K562 (cell line): Measurements from ENCODE around the gene SOS1. TPM values are rescaled to one million over a fixed set of nuclear protein-coding genes. Genes with fewer than 3 reads are reported as not detected.

Experiments
- ATAC-seq: fragments of 200-7000 bp; cut with Tn5 transposase; 3 replicates; pipeline ENCODE4 v1.9.1; 2020; ENCODE audit warnings: moderate library complexity
- BruUV-seq: library from RNA; stranded (reverse); fragments of 400-500 nt; replicated peaks from 2 replicates; lab custom pipeline; 2021; lab: Mats Ljungman, UMichigan
- CTCF ChIA-PET: fragments of 300-600 bp; formaldehyde crosslinking; extraction: SDS; loops from one replicate; lab custom pipeline; 2021; ENCODE audit warnings: low intra/inter-chr PET ratio; lab: Yijun Ruan, JAX
- POLR2A ChIA-PET: fragments of 300-600, 350-650 bp; sonication (Branson Sonifier 250); formaldehyde crosslinking; extraction: SDS; loops from one replicate; lab custom pipeline; 2021; ENCODE audit warnings: antibody characterized with exemption, inconsistent platforms; lab: Yijun Ruan, JAX
- DNase-seq, 4 experiments: peaks; one replicate each; pipeline versions ENCODE4 v3.0.0 to v3.0.0-alpha.2; 2011 to 2018; ENCODE audit warnings: low spot score in 3 of 4, mixed read lengths in 3 of 4; ENCODE audit errors: extremely low read depth in 1 of 4
- FAIRE-seq: peaks from 2 replicates; lab custom pipeline; 2011; peaks lifted over from hg19 to GRCh38; lab: Jason Lieb, UNC
- H2AFZ ChIP-seq: 2 replicates; pipeline ENCODE4 v1.6.0; 2011; ENCODE audit warnings: low read depth, low read length, control low read depth, inconsistent platforms
- H3K27ac ChIP-seq: fragments of 200-600 bp; 3 replicates; pipeline ENCODE4 v1.8.0; 2011; ENCODE audit warnings: low read depth, mild to moderate bottlenecking, control low read depth, inconsistent platforms, low read length, moderate library complexity, mixed read lengths; ENCODE audit errors: extremely low read depth
- H3K27me3 ChIP-seq, 2 experiments: fragments of 300-600 bp in 1 of 2; 2 replicates in 1 of 2; 3 replicates in 1 of 2; pipeline versions ENCODE4 v1.6.0 to v1.8.0; 2011; ENCODE audit warnings: inconsistent platforms in 2 of 2, low read length in 2 of 2, mild to moderate bottlenecking in 1 of 2, mixed read lengths in 1 of 2, moderate library complexity in 1 of 2; ENCODE audit not compliant: control insufficient read depth in 2 of 2, insufficient read depth in 2 of 2
- H3K36me3 ChIP-seq: fragments of 300-600 bp; 3 replicates; pipeline ENCODE4 v1.8.0; 2011; ENCODE audit warnings: mild to moderate bottlenecking, low read length, inconsistent platforms; ENCODE audit not compliant: control insufficient read depth, insufficient read depth
- H3K4me1 ChIP-seq, 2 experiments: fragments of 200-600 bp in 1 of 2; replicated peaks in 1 of 2; 2 replicates in 1 of 2; 3 replicates in 1 of 2; pipeline versions ENCODE4 v1.5.1 to v1.8.0; 2011; ENCODE audit warnings: inconsistent platforms in 2 of 2, low read length in 2 of 2, mild to moderate bottlenecking in 1 of 2, mixed read lengths in 1 of 2, moderate library complexity in 1 of 2; ENCODE audit not compliant: control insufficient read depth in 2 of 2, insufficient read depth in 2 of 2
- H3K4me2 ChIP-seq: 2 replicates; pipeline ENCODE4 v1.6.1; 2011; ENCODE audit warnings: low read length, control low read depth, inconsistent platforms, mixed read lengths; ENCODE audit not compliant: insufficient read depth
- H3K4me3 ChIP-seq: fragments of 200-600 bp; sonication (generic), shearing (Covaris generic); 2 replicates; pipeline ENCODE4 v1.5.1; 2016; ENCODE audit warnings: control low read depth, inconsistent platforms
- H3K79me2 ChIP-seq: fragments of 200-600 bp; 3 replicates; pipeline ENCODE4 v1.8.0; 2011; ENCODE audit warnings: low read length, inconsistent platforms; ENCODE audit not compliant: control insufficient read depth, insufficient read depth
- H3K9ac ChIP-seq, 2 experiments: 2 replicates each; pipeline versions ENCODE4 v1.6.0 to v1.6.1; 2011; ENCODE audit warnings: low read depth in 2 of 2, low read length in 2 of 2, control low read depth in 1 of 2, inconsistent platforms in 1 of 2, mild to moderate bottlenecking in 1 of 2, mixed read lengths in 1 of 2; ENCODE audit not compliant: insufficient read depth in 1 of 2
- H3K9me1 ChIP-seq: one replicate; pipeline ENCODE4 v1.6.0; 2011; ENCODE audit warnings: inconsistent platforms, mild to moderate bottlenecking, low read length, moderate library complexity; ENCODE audit not compliant: control insufficient read depth, insufficient read depth
- H3K9me3 ChIP-seq: replicated peaks from 2 replicates; pipeline ENCODE4 v1.5.1; 2011; ENCODE audit warnings: low read depth, low read length, inconsistent platforms; ENCODE audit not compliant: control insufficient read depth, insufficient read depth
- H4K20me1 ChIP-seq: replicated peaks from 2 replicates; pipeline ENCODE4 v1.6.1; 2011; ENCODE audit warnings: low read length, inconsistent platforms, mixed read lengths; ENCODE audit not compliant: control insufficient read depth, insufficient read depth
- CBFA2T3 ChIP-seq: fragments of 450-650 bp; IDR thresholded peaks from 2 replicates; pipeline ENCODE4 v1.6.1; 2017
- CBX3 ChIP-seq, 2 experiments: IDR thresholded peaks; 1 replicate in 1 of 2; 2 replicates in 1 of 2; pipeline ENCODE4 v1.6.1; 2012; ENCODE audit warnings: inconsistent platforms in 2 of 2, low read length in 2 of 2, borderline replicate concordance in 1 of 2, control low read depth in 1 of 2
- FOXM1 ChIP-seq, 2 experiments: fragments of 450-650 bp in 1 of 2; sonication (generic) in 1 of 2; formaldehyde crosslinking in 1 of 2; IDR thresholded peaks; 2 replicates each; pipeline versions ENCODE4 v1.6.1 to v1.9.0; 2017 to 2022; ENCODE audit warnings: low read depth in 2 of 2, mild to moderate bottlenecking in 2 of 2, missing genetic modification reagents in 1 of 2, moderate library complexity in 1 of 2
- HDAC3 ChIP-seq: fragments of 450-650 bp; IDR thresholded peaks from 2 replicates; pipeline ENCODE4 v1.6.1; 2018; ENCODE audit warnings: borderline replicate concordance, mild to moderate bottlenecking, moderate library complexity; ENCODE audit not compliant: partially characterized antibody
- L3MBTL2 ChIP-seq: fragments of 450-650 bp; IDR thresholded peaks from 2 replicates; pipeline ENCODE4 v1.6.1; 2016; ENCODE audit warnings: mild to moderate bottlenecking, moderate library complexity
- NELFE ChIP-seq: IDR thresholded peaks from 2 replicates; pipeline ENCODE4 v1.6.1; 2011; ENCODE audit warnings: mild to moderate bottlenecking; ENCODE audit not compliant: insufficient read depth, insufficient read length
- POLR2H ChIP-seq: IDR thresholded peaks from 2 replicates; pipeline ENCODE4 v1.6.1; 2016; ENCODE audit warnings: missing genetic modification characterization, low read depth, mild to moderate bottlenecking, control low read depth, missing compliant biosample characterization, moderate library complexity
- SOX6 ChIP-seq: fragments of 450-650 bp; IDR thresholded peaks from 2 replicates; pipeline ENCODE4 v1.6.1; 2014; ENCODE audit warnings: mild to moderate bottlenecking
- TAL1 ChIP-seq: fragments of 450-650 bp; IDR thresholded peaks from 2 replicates; pipeline ENCODE4 v1.6.1; 2016; ENCODE audit warnings: mild to moderate bottlenecking
- THRAP3 ChIP-seq: fragments of 450-650 bp; IDR thresholded peaks from 2 replicates; pipeline ENCODE4 v1.6.1; 2016; ENCODE audit warnings: mild to moderate bottlenecking, inconsistent platforms, borderline replicate concordance
- TRIM25 ChIP-seq: fragments of 450-650 bp; IDR thresholded peaks from 2 replicates; pipeline ENCODE4 v1.7.0; 2016; ENCODE audit warnings: borderline replicate concordance
- ZNF184 ChIP-seq: sonication (generic); formaldehyde crosslinking; IDR thresholded peaks from 2 replicates; pipeline ENCODE4 v1.5.0; 2020; ENCODE audit warnings: missing genetic modification reagents
- ZSCAN32 ChIP-seq: fragments of 450-650 bp; formaldehyde crosslinking; IDR thresholded peaks from 2 replicates; pipeline ENCODE4 v1.4.0; 2020; ENCODE audit warnings: mild to moderate bottlenecking, moderate library complexity
- WGBS: fragments of 100-300 bp; shearing (Covaris generic); methylation state at CpG from one replicate; pipeline ENCODE4 v1.1.6; 2016; ENCODE audit warnings: low coverage, mixed read lengths; ENCODE audit not compliant: insufficient coverage; ENCODE audit errors: missing lambda C conversion rate; 5-methylcytosine and 5-hydroxymethylcytosine counted together
- in situ Hi-C: fragments of 300-500 bp; cut with MboI; formaldehyde crosslinking; loops from 4 replicates; pipeline ENCODE4 v1.15.0; 2018; ENCODE audit warnings: inconsistent platforms, mixed read lengths
- intact Hi-C: fragments of 100-400 bp; cut with micrococcal nuclease; formaldehyde crosslinking; loops from 2 replicates; pipeline ENCODE4 v1.14.2; 2022
- polyA plus RNA-seq, 8 experiments: library from polyadenylated mRNA; depleted of rRNA in 4 of 8; stranded (reverse) in 5 of 8; unstranded in 3 of 8; fragments of >200 nt; fragmentation: Nextera tagmentation in 2 of 8; fragmentation: Illumina TruSeq in 1 of 8; extraction: Ambion mirVana in 2 of 8; extraction: Trizol in 1 of 8; gene quantifications; 2 replicates each; pipeline versions ENCODE4 v1.2.1 to v1.2.3, GENCODE V29; 2011 to 2014; ENCODE audit warnings: inconsistent platforms in 1 of 8, missing spikeins in 1 of 8
- total RNA-seq, 7 experiments: library from RNA; depleted of rRNA in 6 of 7; stranded (reverse); fragments of >200 nt in 6 of 7; fragmentation: Illumina TruSeq in 2 of 7; extraction: Trizol in 2 of 7; gene quantifications; 2 replicates each; pipeline versions ENCODE4 v1.2.1 to v1.2.3, GENCODE V29; 2011 to 2021; ENCODE audit warnings: low replicate concordance in 1 of 7
- TF ChIP-seq, protein P1 (sequence below): fragments of 450-650 bp; conservative IDR thresholded peaks from 2 replicates; pipeline ENCODE4 v1.6.1; 2016; ENCODE audit warnings: missing genetic modification characterization, low read depth, mild to moderate bottlenecking, control low read depth, missing compliant biosample characterization
- TF ChIP-seq, protein P2 (sequence below): sonication (generic); formaldehyde crosslinking; IDR thresholded peaks from 2 replicates; pipeline ENCODE4 v1.8.1; 2022; ENCODE audit warnings: missing genetic modification reagents

The SOS1 gene
- total and polyA plus RNA-seq, 9 of the 15 experiments (the other 6 are each of a cell fraction or from before 2014, with no cell fraction given), result 2.5 to 27.1 (median 16.3) TPM

DNA sequence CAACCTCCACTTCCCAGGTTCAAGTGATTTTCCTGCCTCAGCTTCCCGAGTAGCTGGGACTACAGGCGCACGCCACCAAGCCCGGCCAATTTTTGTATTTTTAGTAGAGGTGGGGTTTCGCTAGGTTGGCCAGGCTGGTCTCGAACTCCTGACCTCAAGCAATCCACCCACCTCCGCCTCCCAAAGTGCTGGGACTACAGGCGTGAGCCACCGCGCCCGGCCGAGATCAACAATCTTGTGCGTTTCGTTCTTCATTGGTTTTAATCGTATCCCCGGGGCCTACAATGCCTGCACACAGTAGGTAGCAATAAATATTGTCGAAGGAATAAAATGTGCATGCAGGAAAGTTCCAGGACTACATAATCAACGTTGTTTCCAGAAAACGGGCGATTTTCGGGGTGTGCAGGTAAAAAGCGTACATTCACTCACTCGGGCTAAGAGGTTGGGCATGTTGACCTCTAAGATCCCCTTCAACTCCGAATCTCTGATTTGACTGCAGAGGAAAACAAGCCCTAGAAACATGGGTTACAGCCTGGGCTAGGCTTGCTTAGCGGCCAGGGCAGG lies 2.7 kb upstream of the SOS1 start (continued):
- TF ChIP-seq, protein P1, sequence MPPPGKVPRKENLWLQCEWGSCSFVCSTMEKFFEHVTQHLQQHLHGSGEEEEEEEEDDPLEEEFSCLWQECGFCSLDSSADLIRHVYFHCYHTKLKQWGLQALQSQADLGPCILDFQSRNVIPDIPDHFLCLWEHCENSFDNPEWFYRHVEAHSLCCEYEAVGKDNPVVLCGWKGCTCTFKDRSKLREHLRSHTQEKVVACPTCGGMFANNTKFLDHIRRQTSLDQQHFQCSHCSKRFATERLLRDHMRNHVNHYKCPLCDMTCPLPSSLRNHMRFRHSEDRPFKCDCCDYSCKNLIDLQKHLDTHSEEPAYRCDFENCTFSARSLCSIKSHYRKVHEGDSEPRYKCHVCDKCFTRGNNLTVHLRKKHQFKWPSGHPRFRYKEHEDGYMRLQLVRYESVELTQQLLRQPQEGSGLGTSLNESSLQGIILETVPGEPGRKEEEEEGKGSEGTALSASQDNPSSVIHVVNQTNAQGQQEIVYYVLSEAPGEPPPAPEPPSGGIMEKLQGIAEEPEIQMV, result no peak
- no peak for TF ChIP-seq ZNF184
- TF ChIP-seq TAL1, result no peak
- TF ChIP-seq, protein P2, sequence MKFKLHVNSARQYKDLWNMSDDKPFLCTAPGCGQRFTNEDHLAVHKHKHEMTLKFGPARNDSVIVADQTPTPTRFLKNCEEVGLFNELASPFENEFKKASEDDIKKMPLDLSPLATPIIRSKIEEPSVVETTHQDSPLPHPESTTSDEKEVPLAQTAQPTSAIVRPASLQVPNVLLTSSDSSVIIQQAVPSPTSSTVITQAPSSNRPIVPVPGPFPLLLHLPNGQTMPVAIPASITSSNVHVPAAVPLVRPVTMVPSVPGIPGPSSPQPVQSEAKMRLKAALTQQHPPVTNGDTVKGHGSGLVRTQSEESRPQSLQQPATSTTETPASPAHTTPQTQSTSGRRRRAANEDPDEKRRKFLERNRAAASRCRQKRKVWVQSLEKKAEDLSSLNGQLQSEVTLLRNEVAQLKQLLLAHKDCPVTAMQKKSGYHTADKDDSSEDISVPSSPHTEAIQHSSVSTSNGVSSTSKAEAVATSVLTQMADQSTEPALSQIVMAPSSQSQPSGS (CRISPR knock-in tag), result no peak
- no peak for TF ChIP-seq THRAP3
- no peak for TF ChIP-seq CBFA2T3

- ChIA-PET CTCF (interaction anchor here (3.5 kb wide), 1 partner anchor 106 kb away, joined by 16 read pairs; no protein-coding TSS in a partner anchor), POLR2A (interaction anchor here (0.7 to 1.6 kb wide), 3 partner anchors 13 to 85 kb away, joined by 3 to 4 read pairs (median 3); no protein-coding TSS in a partner anchor)
- WGBS, result 4% methylated on average over 7 of the region's 7 CpGs
- Histone ChIP-seq H3K4me1 (peaks cover 28 to 34% of the 10 kb centered on the region in 2 experiments; a peak in 4 of 5 replicates), H3K9me1 (no peaks in the 10 kb centered on the region), H3K36me3 (peaks cover 10% of the 10 kb centered on the region; the same call in 2 of the 3 replicates), H3K27ac (peak overlapping the region; percentile 87), H3K4me3 (peak overlapping the region; percentile 79), H4K20me1 (no peaks in the 10 kb centered on the region), H2AFZ (peak overlapping the region; percentile 87), H3K9ac (peak overlapping the region; percentile 70 to 75; a peak in 3 of 4 replicates), H3K4me2 (peak overlapping the region; percentile 86), H3K79me2 (peaks cover 61% of the 10 kb centered on the region), H3K27me3 (no peaks in the 10 kb centered on the region), H3K9me3 (no peaks in the 10 kb centered on the region)
- intact Hi-C loops (loop anchor here (1.0 to 10.0 kb wide), 5 partner anchors 62 to 369 kb away; partner anchors contain the start of genes MAP4K3 and SRSF7), in situ Hi-C loops (loop anchor here (10.0 kb wide), 1 partner anchor 103 kb away; no protein-coding TSS in a partner anchor)
- FAIRE-seq, result peak; percentile 35
- ATAC-seq, result peak; percentile 3; the same call in 2 of the 3 replicates
- DNase-seq, result peak in 1 of 4 experiments; percentile 51
- TSS peak; percentile 74 for BruUV-seq
- TF ChIP-seq FOXM1 (IDR thresholded peaks at IDR 0.05; ENCODE audit: low read depth), result peak; percentile 11; the same call in 1 of the 2 replicates
- TF ChIP-seq FOXM1 (CRISPR knock-in tag; IDR thresholded peaks at IDR 0.05; ENCODE audit: low read depth), result no peak
- TF ChIP-seq SOX6, result peak; percentile 85; the same call in 1 of the 2 replicates
- TF ChIP-seq ZSCAN32, result 0 out of 2 replicates have a peak, but pooled peaks have one; percentile 47
- TF ChIP-seq HDAC3, result peak; percentile 5
- TF ChIP-seq TRIM25, result no peak
- TF ChIP-seq NELFE, result no peak
- TF ChIP-seq L3MBTL2, result 0 out of 2 replicates have a peak, but pooled peaks have one; percentile 16
- TF ChIP-seq POLR2H (tag), result 0 out of 2 replicates have a peak, but pooled peaks have one; percentile 15
- 0 out of 3 replicates have a peak, but pooled peaks of 1 of the 2 experiments have one; percentile 9 for TF ChIP-seq CBX3 (IDR thresholded peaks at IDR 0.05; ENCODE audit: borderline replicate concordance in 1 of 2, low read length in 2 of 2)
These were observed 742 bp upstream of the SOS1 start for GRCh38 chr2:39121523-39122063.
